Liver (tissue), 3 donors: ENCODE data around the gene RPL7A.

Source experiments
- CTCF ChIP-seq: fragments of 150-350 bp; IDR thresholded peaks from 2 replicates; pipeline ENCODE4 v1.5.1; 2017; ENCODE audit warnings: improper control_type of control experiment, low read depth, low read length; ENCODE audit not compliant: missing input control
- FOXA1 ChIP-seq: IDR thresholded peaks from 2 replicates; pipeline ENCODE4 v1.6.1; 2016; ENCODE audit warnings: antibody characterized with exemption
- GABPA ChIP-seq, 2 donors: IDR thresholded peaks in 1 of 2; conservative IDR thresholded peaks in 1 of 2; 2 replicates each; pipeline ENCODE4 v1.6.1; 2016; ENCODE audit warnings: antibody characterized with exemption in 2 of 2, mild to moderate bottlenecking in 1 of 2, moderate library complexity in 1 of 2
- JUND ChIP-seq, 2 donors: IDR thresholded peaks; 2 replicates each; pipeline ENCODE4 v1.6.1; 2016; ENCODE audit warnings: antibody characterized with exemption in 2 of 2
- MAX ChIP-seq: IDR thresholded peaks from 2 replicates; pipeline ENCODE4 v1.6.1; 2016; ENCODE audit warnings: antibody characterized with exemption
- NR2F2 ChIP-seq: IDR thresholded peaks from 2 replicates; pipeline ENCODE4 v1.6.1; 2016; ENCODE audit warnings: antibody characterized with exemption
- RAD21 ChIP-seq, 2 donors: IDR thresholded peaks; 2 replicates each; pipeline ENCODE4 v1.6.1; 2016; ENCODE audit warnings: antibody characterized with exemption in 2 of 2, mild to moderate bottlenecking in 2 of 2
- REST ChIP-seq: IDR thresholded peaks from 2 replicates; pipeline ENCODE4 v1.6.1; 2016; ENCODE audit warnings: antibody characterized with exemption, mild to moderate bottlenecking
- RXRA ChIP-seq, 2 donors: IDR thresholded peaks; 2 replicates each; pipeline ENCODE4 v1.6.1; 2017 to 2018; ENCODE audit warnings: antibody characterized with exemption in 2 of 2, mild to moderate bottlenecking in 1 of 2
- SP1 ChIP-seq: IDR thresholded peaks from 2 replicates; pipeline ENCODE4 v1.6.1; 2018; ENCODE audit warnings: antibody characterized with exemption, mild to moderate bottlenecking
- TAF1 ChIP-seq: conservative IDR thresholded peaks from 2 replicates; pipeline ENCODE4 v1.6.1; 2016; ENCODE audit warnings: antibody characterized with exemption, mild to moderate bottlenecking
- YY1 ChIP-seq: IDR thresholded peaks from 2 replicates; pipeline ENCODE4 v1.6.1; 2016; ENCODE audit warnings: antibody characterized with exemption, mild to moderate bottlenecking
- ZBTB33 ChIP-seq: IDR thresholded peaks from 2 replicates; pipeline ENCODE4 v1.6.1; 2016; ENCODE audit warnings: antibody characterized with exemption
- donor health status: healthy.
- donor health status: healthy.

- no peak for TF ChIP-seq CTCF
- TF ChIP-seq REST: no peak
- no peak for TF ChIP-seq YY1
- no peak for TF ChIP-seq MAX
- no peak for TF ChIP-seq RAD21 (IDR thresholded peaks at IDR 0.05)
- no peak for TF ChIP-seq RXRA (IDR thresholded peaks at IDR 0.05)
- TF ChIP-seq JUND (IDR thresholded peaks at IDR 0.05): no peak
- no peak for TF ChIP-seq SP1
- TF ChIP-seq TAF1: no peak
- TF ChIP-seq ZBTB33: no peak
- TF ChIP-seq NR2F2: no peak
- no peak for TF ChIP-seq FOXA1
- no peak for TF ChIP-seq GABPA (IDR thresholded peaks at IDR 0.05 in 1 of 2, conservative IDR thresholded peaks at IDR 0.05 in 1 of 2)
Observed at GRCh38 chr9:133367221-133367620, 19.2 kb downstream of the RPL7A start.
